ENCODE results near the gene VAC14. TPM values are rescaled to one million over a fixed set of nuclear protein-coding genes. Genes with fewer than 3 reads are reported as not detected.

The VAC14 gene
- total and polyA plus RNA-seq, 2 experiments from 2014 or later, result 62.8 to 63.9 TPM

DNA sequence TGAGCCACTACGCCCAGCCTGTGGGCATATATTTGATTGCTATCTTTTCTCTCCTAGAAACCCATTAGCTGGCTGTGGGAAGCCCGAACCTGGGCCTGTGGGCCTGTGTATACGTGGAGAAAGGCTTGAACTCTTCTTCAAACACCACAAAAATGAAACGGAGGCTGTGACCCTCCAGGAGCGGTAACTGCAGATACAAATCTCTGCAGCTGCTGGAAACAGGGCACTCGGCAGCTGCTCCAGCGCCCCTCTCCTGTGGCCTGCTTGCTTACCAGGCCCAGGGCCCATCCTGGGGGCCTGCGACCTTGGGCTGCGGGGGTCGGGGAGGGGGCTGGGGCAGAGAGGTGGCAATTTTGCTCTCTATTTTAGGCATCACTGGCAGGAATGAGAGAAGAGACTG, 87.1 kb downstream of the VAC14 start:
- H3K4me3 ChIP-seq, result no peak overlapping the region
- TF ChIP-seq CTCF (IDR thresholded peaks at IDR 0.05; ENCODE audit: low read depth, low read length), result no peak
- no peaks in the 10 kb centered on the region for H3K36me3 ChIP-seq
- H3K9me3 ChIP-seq (ENCODE audit: low read depth), result no peaks in the 10 kb centered on the region
- peaks cover 57% of the 10 kb centered on the region for H3K4me1 ChIP-seq (ENCODE audit: low read depth)
- peak overlapping the region; percentile 87 for H3K27ac ChIP-seq
- H3K27me3 ChIP-seq, result no peaks in the 10 kb centered on the region
- no peak for DNase-seq (ENCODE audit: low read depth in 1 of 2, low spot score in 1 of 2)

DNA sequence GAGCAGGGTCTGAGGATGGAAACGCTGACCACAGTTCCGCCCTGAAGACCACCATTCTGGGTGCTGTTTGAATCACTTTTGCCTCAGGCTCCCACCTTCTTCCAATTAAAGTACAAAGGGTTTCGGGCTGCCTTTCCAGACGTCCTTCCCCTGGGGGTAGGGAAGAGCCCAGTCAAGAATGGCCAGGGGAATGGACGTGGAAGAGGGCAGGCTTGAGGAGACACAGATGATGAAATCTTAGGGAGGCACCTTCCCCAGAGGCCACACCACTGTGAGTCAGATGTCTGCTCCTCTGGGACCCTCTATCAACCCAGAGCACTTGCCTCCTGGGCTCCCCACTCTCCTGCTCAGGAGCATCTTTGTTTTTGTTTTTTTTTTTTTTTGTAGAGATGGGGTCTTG, 87.6 kb downstream of the VAC14 start:
- Histone ChIP-seq H3K9me3 (ENCODE audit: low read depth) (no peaks in the 10 kb centered on the region), H3K27ac (peak overlapping the region; percentile 87), H3K4me1 (ENCODE audit: low read depth) (peaks cover 62% of the 10 kb centered on the region), H3K27me3 (no peaks in the 10 kb centered on the region), H3K36me3 (no peaks in the 10 kb centered on the region), H3K4me3 (no peak overlapping the region)
- TF ChIP-seq CTCF (IDR thresholded peaks at IDR 0.05; ENCODE audit: low read depth, low read length), result no peak
- no peak for DNase-seq (ENCODE audit: low read depth in 1 of 2, low spot score in 1 of 2)

DNA sequence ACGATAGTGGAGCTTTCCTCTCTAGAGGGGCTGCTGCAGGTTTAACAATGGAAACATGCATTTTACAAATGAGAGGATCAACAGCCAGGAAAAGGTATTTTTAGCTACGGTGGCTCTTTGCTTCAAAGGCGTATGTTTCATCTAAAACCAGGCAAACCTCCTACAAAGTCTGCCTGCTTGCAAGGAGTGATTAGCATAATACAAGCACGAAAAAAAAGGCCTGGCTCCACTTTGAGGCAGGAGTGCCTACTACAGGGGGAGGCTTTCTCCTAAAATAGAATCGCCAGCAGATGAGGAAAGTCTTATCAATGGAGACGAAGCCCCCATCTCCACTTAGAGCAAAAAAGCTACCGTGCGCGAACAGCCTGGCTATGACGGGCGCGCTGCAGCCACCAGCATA, 88.0 kb downstream of the VAC14 start:
- no peak for DNase-seq (ENCODE audit: low read depth in 1 of 2, low spot score in 1 of 2)
- H3K9me3 ChIP-seq (ENCODE audit: low read depth), result no peaks in the 10 kb centered on the region
- peaks cover 65% of the 10 kb centered on the region for H3K4me1 ChIP-seq (ENCODE audit: low read depth)
- TF ChIP-seq CTCF (IDR thresholded peaks at IDR 0.05; ENCODE audit: low read depth, low read length), result no peak
- H3K4me3 ChIP-seq, result no peak overlapping the region
- peak overlapping the region; percentile 87 for H3K27ac ChIP-seq
- no peaks in the 10 kb centered on the region for H3K36me3 ChIP-seq
- no peaks in the 10 kb centered on the region for H3K27me3 ChIP-seq

DNA sequence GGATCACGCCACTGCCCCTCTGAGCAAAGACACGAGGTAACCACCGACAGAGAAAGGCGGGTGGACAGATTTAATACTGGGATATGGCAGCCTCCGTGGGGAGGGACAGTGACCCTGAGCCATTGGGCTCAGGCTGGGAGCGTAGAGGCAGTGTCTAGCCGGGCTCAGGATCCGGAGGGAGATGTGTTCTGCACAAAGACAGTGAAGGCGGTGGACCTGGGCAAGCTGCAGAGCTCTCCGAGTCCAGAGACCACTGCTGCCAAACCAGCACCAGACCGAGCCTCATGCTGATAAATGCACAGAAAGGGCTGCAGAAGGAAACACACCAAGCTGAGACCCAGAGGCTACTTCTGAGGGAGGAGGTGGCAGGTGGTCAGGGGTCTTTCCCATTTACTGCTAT, 88.6 kb downstream of the VAC14 start:
- Histone ChIP-seq H3K36me3 (no peaks in the 10 kb centered on the region), H3K27me3 (no peaks in the 10 kb centered on the region), H3K4me1 (ENCODE audit: low read depth) (peaks cover 65% of the 10 kb centered on the region), H3K9me3 (ENCODE audit: low read depth) (no peaks in the 10 kb centered on the region), H3K4me3 (no peak overlapping the region), H3K27ac (peak overlapping the region; percentile 87)
- TF ChIP-seq CTCF (IDR thresholded peaks at IDR 0.05; ENCODE audit: low read depth, low read length), result no peak
- no peak for DNase-seq (ENCODE audit: low read depth in 1 of 2, low spot score in 1 of 2)

DNA sequence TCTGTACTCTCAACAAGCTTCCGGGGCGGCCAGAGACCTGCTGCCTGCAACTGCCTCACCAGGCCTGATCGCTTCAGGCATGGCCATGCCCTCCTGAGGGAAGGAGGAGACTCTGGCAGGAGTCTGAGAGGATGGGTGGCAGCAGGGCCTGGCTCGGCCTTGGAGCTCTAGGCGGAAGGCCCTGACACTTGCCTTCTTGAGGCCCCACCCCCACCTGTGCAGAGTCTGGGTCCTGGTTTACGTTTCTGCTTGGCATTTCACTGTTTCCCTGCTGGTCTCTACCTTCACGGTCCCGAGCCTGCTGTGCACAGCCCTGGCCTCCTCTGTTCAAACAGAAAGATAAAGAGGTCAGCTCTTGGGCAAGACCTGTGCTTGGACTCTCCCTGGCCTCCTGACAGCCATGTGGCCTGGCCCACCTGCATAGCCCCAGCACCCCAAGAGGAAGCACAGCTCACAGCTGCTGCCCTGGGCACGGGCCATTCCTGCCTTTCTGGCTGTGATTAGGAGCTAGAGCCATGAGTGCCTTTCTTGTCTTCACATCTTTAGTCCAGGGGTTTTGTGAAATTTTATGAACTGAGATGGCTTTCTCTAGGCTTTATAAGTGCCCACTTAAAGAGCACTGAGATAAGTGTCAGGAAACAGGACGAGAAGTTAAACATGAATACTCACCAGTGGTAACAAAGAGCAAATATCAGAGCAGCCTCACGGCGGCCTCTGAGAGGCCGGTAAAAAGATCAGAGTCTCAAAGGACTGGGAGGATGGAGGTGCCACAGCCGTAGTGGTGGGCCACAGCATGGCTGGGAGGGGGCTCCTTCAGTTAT, 89.5 kb downstream of the VAC14 start:
- peak in 1 of 2 donors; percentile 66 for DNase-seq (ENCODE audit: low read depth in 1 of 2, low spot score in 1 of 2)
- TF ChIP-seq CTCF (IDR thresholded peaks at IDR 0.05; ENCODE audit: low read depth, low read length), result no peak
- H3K27ac ChIP-seq, result peak overlapping the region; percentile 87
- no peak overlapping the region for H3K4me3 ChIP-seq
- H3K9me3 ChIP-seq (ENCODE audit: low read depth), result no peaks in the 10 kb centered on the region
- peaks cover 65% of the 10 kb centered on the region for H3K4me1 ChIP-seq (ENCODE audit: low read depth)
- no peaks in the 10 kb centered on the region for H3K27me3 ChIP-seq
- no peaks in the 10 kb centered on the region for H3K36me3 ChIP-seq

All from cardiac muscle cell (in vitro differentiated cells and primary cell).